Endothelial cell of umbilical vein (primary cell): ENCODE results near the gene NR3C2. TPM values are rescaled to one million over a fixed set of nuclear protein-coding genes. Genes with fewer than 3 reads are reported as not detected.

Experiments used
- BruUV-seq: library from RNA; stranded (reverse); fragments of 400-500 nt; replicated peaks from 2 replicates; lab custom pipeline; 2021; lab: Mats Ljungman, UMichigan
- CTCF ChIA-PET: fragments of 300-600, 350-600 bp; sonication (Branson Sonifier 250); formaldehyde crosslinking; loops from one replicate; lab custom pipeline; 2021; ENCODE audit warnings: antibody characterized with exemption, inconsistent platforms; lab: Charles Lee
- POLR2A ChIA-PET: fragments of 300-600, 350-600 bp; sonication (Branson Sonifier 250); formaldehyde crosslinking; loops from one replicate; lab custom pipeline; 2021; ENCODE audit warnings: antibody characterized with exemption, inconsistent platforms; lab: Charles Lee
- DNase-seq: peaks from one replicate; pipeline ENCODE4 v3.0.0-alpha.2; 2011; ENCODE audit warnings: low read depth, low spot score
- FAIRE-seq: peaks from 2 replicates; lab custom pipeline; 2011; peaks lifted over from hg19 to GRCh38; lab: Jason Lieb, UNC
- H2AFZ ChIP-seq: 2 replicates; pipeline ENCODE4 v1.6.0; 2012; ENCODE audit warnings: low read depth, low read length, control low read depth, inconsistent platforms
- H3K27ac ChIP-seq: 2 replicates; pipeline ENCODE4 v1.5.1; 2011; ENCODE audit warnings: low read depth, mild to moderate bottlenecking, control low read depth, low read length, moderate library complexity; ENCODE audit not compliant: insufficient read depth
- H3K27me3 ChIP-seq, 2 experiments: 2 replicates each; pipeline versions ENCODE4 v1.6.0 to v1.6.1; 2011; ENCODE audit warnings: low read length in 2 of 2, mixed read lengths in 1 of 2; ENCODE audit not compliant: control insufficient read depth in 2 of 2, insufficient read depth in 2 of 2
- H3K36me3 ChIP-seq, 2 experiments: 2 replicates in 1 of 2; 3 replicates in 1 of 2; pipeline ENCODE4 v1.5.1; 2011; ENCODE audit warnings: low read length in 2 of 2, mild to moderate bottlenecking in 1 of 2, moderate library complexity in 1 of 2; ENCODE audit not compliant: control insufficient read depth in 2 of 2, insufficient read depth in 2 of 2; ENCODE audit errors: extremely low read depth in 1 of 2
- H3K4me1 ChIP-seq: 3 replicates; pipeline ENCODE4 v1.5.1; 2011; ENCODE audit warnings: mild to moderate bottlenecking, low read length; ENCODE audit not compliant: control insufficient read depth, insufficient read depth; ENCODE audit errors: extremely low read depth
- H3K4me2 ChIP-seq: 2 replicates; pipeline ENCODE4 v1.6.1; 2011; ENCODE audit warnings: low read length, control low read depth, mixed read lengths; ENCODE audit not compliant: insufficient read depth
- H3K4me3 ChIP-seq, 3 experiments: fragments of 200-600 bp in 1 of 3; sonication (generic), shearing (Covaris generic) in 1 of 3; replicated peaks in 1 of 3; 2 replicates each; pipeline ENCODE4 v1.5.1; 2011 to 2016; ENCODE audit warnings: control low read depth in 3 of 3, low read length in 3 of 3, mild to moderate bottlenecking in 2 of 3, inconsistent platforms in 1 of 3, low read depth in 1 of 3, moderate library complexity in 1 of 3; ENCODE audit not compliant: insufficient read depth in 1 of 3
- H3K79me2 ChIP-seq: 2 replicates; pipeline ENCODE4 v1.6.0; 2012; ENCODE audit warnings: low read length, inconsistent platforms; ENCODE audit not compliant: control insufficient read depth, insufficient read depth
- H3K9ac ChIP-seq: replicated peaks from 2 replicates; pipeline ENCODE3; 2011; ENCODE audit warnings: low read length, control low read depth; ENCODE audit not compliant: insufficient read depth; ENCODE audit errors: extremely low read depth
- H3K9me1 ChIP-seq: replicated peaks from 3 replicates; pipeline ENCODE4 v1.6.0; 2011; ENCODE audit warnings: mild to moderate bottlenecking, low read length; ENCODE audit not compliant: control insufficient read depth, insufficient read depth; ENCODE audit errors: extremely low read depth
- H3K9me3 ChIP-seq: replicated peaks from 2 replicates; pipeline ENCODE4 v1.5.1; 2012; ENCODE audit warnings: low read length, inconsistent platforms; ENCODE audit not compliant: control insufficient read depth, insufficient read depth
- H4K20me1 ChIP-seq: replicated peaks from 2 replicates; pipeline ENCODE3; 2011; ENCODE audit warnings: mild to moderate bottlenecking, low read length; ENCODE audit not compliant: control insufficient read depth, insufficient read depth; ENCODE audit errors: extremely low read depth
- EZH2 ChIP-seq: IDR thresholded peaks from 2 replicates; pipeline ENCODE4 v1.6.1; 2012; ENCODE audit warnings: borderline replicate concordance, low read depth, mild to moderate bottlenecking, moderate library complexity, low read length, inconsistent platforms; ENCODE audit not compliant: severe bottlenecking
- FOS ChIP-seq: IDR thresholded peaks from 2 replicates; pipeline ENCODE4 v1.6.1; 2011; ENCODE audit warnings: mild to moderate bottlenecking, low read length, moderate library complexity, borderline replicate concordance; ENCODE audit not compliant: insufficient read depth
- GATA2 ChIP-seq: IDR thresholded peaks from 2 replicates; pipeline ENCODE4 v1.7.0; 2011; ENCODE audit warnings: low read depth, mild to moderate bottlenecking, moderate library complexity, mixed read lengths, low read length; ENCODE audit not compliant: insufficient read length, insufficient read depth
- JUN ChIP-seq: IDR thresholded peaks from 2 replicates; pipeline ENCODE4 v1.6.1; 2011; ENCODE audit warnings: borderline replicate concordance, low read depth; ENCODE audit not compliant: insufficient read length, insufficient read depth
- MYC ChIP-seq: IDR thresholded peaks from one replicate; pipeline ENCODE4 v1.6.1; 2011; ENCODE audit warnings: mild to moderate bottlenecking, low read depth, low read length
- POLR2A ChIP-seq: IDR thresholded peaks from 2 replicates; pipeline ENCODE4 v1.6.1; 2012; ENCODE audit warnings: low read depth, mild to moderate bottlenecking, control low read depth, low read length
- POLR2AphosphoS5 ChIP-seq: IDR thresholded peaks from 2 replicates; pipeline ENCODE4 v1.6.1; 2012; ENCODE audit warnings: low read depth, mild to moderate bottlenecking, control low read depth, low read length, moderate library complexity; ENCODE audit not compliant: insufficient read depth
- dilution Hi-C: fragments of 300-500 bp; cut with MboI; formaldehyde crosslinking; loops from one replicate; pipeline ENCODE4 v1.15.0; 2019; ENCODE audit warnings: low sequenced_read_pairs; ENCODE audit not compliant: extremely low pct_ligation_motif_present
- intact Hi-C: fragments of 100-400 bp; cut with micrococcal nuclease; formaldehyde crosslinking; loops from one replicate; pipeline ENCODE4 v1.10.0; 2022
- polyA plus RNA-seq, 4 experiments: library from polyadenylated mRNA; depleted of rRNA in 3 of 4; stranded (reverse) in 3 of 4; unstranded in 1 of 4; fragments of >200 nt; gene quantifications; 2 replicates each; pipeline versions ENCODE4 v1.2.1 to v1.2.3, GENCODE V29; 2011 to 2012; ENCODE audit warnings: missing spikeins in 1 of 4
- total RNA-seq: library from RNA; stranded (reverse); gene quantifications from 2 replicates; pipeline ENCODE4 v1.2.3, GENCODE V29; 2021
- TF ChIP-seq, protein P1 (sequence below): IDR thresholded peaks from 2 replicates; pipeline ENCODE4 v1.6.1; 2011; ENCODE audit not compliant: insufficient read depth, insufficient read length
- TF ChIP-seq, protein P2 (sequence below), 2 donors: IDR thresholded peaks; 1 replicate in 1 of 2; 2 replicates in 1 of 2; pipeline ENCODE4 v1.5.1; 2011; ENCODE audit warnings: low read length in 2 of 2, mild to moderate bottlenecking in 2 of 2, moderate library complexity in 2 of 2, control low read depth in 1 of 2, inconsistent platforms in 1 of 2, low read depth in 1 of 2; ENCODE audit not compliant: insufficient read depth in 1 of 2; ENCODE audit errors: extremely low read depth in 1 of 2

Gene NR3C2
- total and polyA plus RNA-seq, 2 donors (not counting 3 experiments of a cell fraction or from before 2014, with no cell fraction given): 4.8 to 16.4 TPM

DNA sequence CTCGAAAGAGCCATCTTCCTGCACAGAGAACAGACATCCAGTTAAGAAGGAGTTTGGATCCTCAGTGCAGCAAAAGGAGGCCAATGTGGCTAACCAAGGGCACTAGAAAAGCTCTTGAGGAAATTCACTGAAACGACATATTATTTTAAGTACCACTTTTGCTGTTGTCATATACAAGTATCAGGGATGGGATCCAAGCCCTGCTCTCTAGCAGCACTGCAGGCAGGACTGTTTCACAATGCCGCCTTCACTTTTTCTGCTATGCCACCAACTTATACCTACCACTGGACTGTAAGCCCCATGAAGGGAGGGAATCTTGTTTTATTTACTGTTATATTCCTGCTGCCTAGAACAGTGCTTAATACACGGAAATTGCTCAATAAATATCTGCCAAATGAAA is 299.0 kb downstream of the NR3C2 start:
- DNase-seq: no peak
- ChIA-PET CTCF (interaction anchor here (0.7 kb wide), 1 partner anchor 1050 kb away, joined by 3 read pairs; no protein-coding TSS in a partner anchor), POLR2A (no interaction called here)
- Histone ChIP-seq H3K4me2 (no peak overlapping the region), H3K9me1 (no peaks in the 10 kb centered on the region), H3K79me2 (no peaks in the 10 kb centered on the region), H3K9ac (no peak overlapping the region), H3K36me3 (no peaks in the 10 kb centered on the region), H4K20me1 (no peaks in the 10 kb centered on the region), H3K27ac (no peak overlapping the region), H3K4me1 (no peaks in the 10 kb centered on the region), H3K27me3 (no peaks in the 10 kb centered on the region), H3K4me3 (no peak overlapping the region), H3K9me3 (no peaks in the 10 kb centered on the region), H2AFZ (no peak overlapping the region)
- no peak for TF ChIP-seq FOS
- no peak for TF ChIP-seq MYC
- TF ChIP-seq POLR2A: no peak
- TF ChIP-seq JUN: no peak
- TF ChIP-seq, protein P1, sequence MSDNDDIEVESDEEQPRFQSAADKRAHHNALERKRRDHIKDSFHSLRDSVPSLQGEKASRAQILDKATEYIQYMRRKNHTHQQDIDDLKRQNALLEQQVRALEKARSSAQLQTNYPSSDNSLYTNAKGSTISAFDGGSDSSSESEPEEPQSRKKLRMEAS: no peak
- TF ChIP-seq, protein P2, sequence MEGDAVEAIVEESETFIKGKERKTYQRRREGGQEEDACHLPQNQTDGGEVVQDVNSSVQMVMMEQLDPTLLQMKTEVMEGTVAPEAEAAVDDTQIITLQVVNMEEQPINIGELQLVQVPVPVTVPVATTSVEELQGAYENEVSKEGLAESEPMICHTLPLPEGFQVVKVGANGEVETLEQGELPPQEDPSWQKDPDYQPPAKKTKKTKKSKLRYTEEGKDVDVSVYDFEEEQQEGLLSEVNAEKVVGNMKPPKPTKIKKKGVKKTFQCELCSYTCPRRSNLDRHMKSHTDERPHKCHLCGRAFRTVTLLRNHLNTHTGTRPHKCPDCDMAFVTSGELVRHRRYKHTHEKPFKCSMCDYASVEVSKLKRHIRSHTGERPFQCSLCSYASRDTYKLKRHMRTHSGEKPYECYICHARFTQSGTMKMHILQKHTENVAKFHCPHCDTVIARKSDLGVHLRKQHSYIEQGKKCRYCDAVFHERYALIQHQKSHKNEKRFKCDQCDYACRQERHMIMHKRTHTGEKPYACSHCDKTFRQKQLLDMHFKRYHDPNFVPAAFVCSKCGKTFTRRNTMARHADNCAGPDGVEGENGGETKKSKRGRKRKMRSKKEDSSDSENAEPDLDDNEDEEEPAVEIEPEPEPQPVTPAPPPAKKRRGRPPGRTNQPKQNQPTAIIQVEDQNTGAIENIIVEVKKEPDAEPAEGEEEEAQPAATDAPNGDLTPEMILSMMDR (IDR thresholded peaks at IDR 0.05; ENCODE audit: extremely low read depth in 1 of 2, insufficient read depth in 1 of 2, low read depth in 1 of 2, low read length in 2 of 2): no peak
- TF ChIP-seq GATA2: no peak
- no peak for TF ChIP-seq POLR2AphosphoS5
- TF ChIP-seq EZH2: no peak
- FAIRE-seq: no peak
- dilution Hi-C loops: no loop called here
- no TSS peak for BruUV-seq
- intact Hi-C loops: no loop called here
